ENCODE results near the gene GNAZ. TPM values are rescaled to one million over a fixed set of nuclear protein-coding genes. Genes with fewer than 3 reads are reported as not detected.

GNAZ gene
- total RNA-seq, 1 experiment from 2014 or later, result 11.1 TPM

DNA sequence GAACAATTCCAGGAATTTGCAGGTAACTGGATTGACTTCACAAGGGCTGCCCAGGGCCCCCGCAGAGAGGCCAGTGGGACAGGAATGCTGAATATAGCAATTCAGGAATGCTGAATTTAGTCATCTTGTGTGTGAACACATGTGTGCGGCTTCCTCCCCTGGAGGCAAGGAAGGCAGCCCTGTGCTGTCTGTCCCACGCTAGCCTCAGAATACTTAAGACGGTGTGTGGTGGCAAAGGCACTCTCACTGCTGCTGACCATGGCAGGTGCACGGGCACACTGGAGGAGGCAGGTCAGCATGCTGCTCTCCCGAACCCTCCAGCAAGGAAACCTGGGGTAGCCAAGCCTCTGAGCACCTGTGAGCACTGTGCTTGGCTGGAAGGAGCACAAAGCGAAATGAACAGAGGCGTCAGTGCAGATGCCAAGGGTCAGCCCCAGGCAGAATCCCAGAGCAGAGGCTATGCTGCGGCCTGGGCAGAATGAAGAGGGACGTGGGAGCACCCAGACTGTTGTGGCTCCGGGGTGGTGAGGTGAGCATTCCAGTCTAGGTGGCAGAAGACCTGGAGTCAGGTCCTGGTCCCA is 2.7 kb downstream of the GNAZ start:
- no peak overlapping the region for H3K4me2 ChIP-seq (ENCODE audit: low read length)
- ChIA-PET POLR2A (no interaction called here), RAD21 (ENCODE audit: low non-redundant PET in 1 of 2, low total read pairs in 2 of 2, uncharacterized antibody in 2 of 2, unreplicated experiment in 2 of 2) (no interaction called here), CTCF (no interaction called here)
- no peaks in the 10 kb centered on the region for H3K27me3 ChIP-seq (ENCODE audit: insufficient read depth, low read length)
- H3K9me3 ChIP-seq (ENCODE audit: control insufficient read depth in 1 of 2, insufficient read depth in 1 of 2, low read depth in 1 of 2, low read length in 2 of 2), result no peaks in the 10 kb centered on the region
- peaks cover 18 to 50% of the 10 kb centered on the region in 2 experiments for H3K4me1 ChIP-seq (ENCODE audit: control insufficient read depth in 1 of 2, insufficient read depth in 2 of 2, low read length in 2 of 2)
- BruUV-seq (replicated peaks), result no TSS peak
- H4K20me1 ChIP-seq (ENCODE audit: insufficient read depth), result no peaks in the 10 kb centered on the region
- H3K79me2 ChIP-seq (ENCODE audit: insufficient read depth, low read length), result no peaks in the 10 kb centered on the region
- H3K4me3 ChIP-seq (replicated peaks in 1 of 2; ENCODE audit: low read depth in 1 of 2, low read length in 2 of 2), result no peak overlapping the region
- no peak overlapping the region for H2AFZ ChIP-seq (ENCODE audit: low read depth, low read length, poor library complexity, severe bottlenecking)
- H3K9me2 ChIP-seq (ENCODE audit: insufficient read depth), result no peaks in the 10 kb centered on the region
- no peak for TF ChIP-seq ZNF274 (IDR thresholded peaks at IDR 0.05; ENCODE audit: low read depth, low read length)
- no peak for TF ChIP-seq ELF1 (IDR thresholded peaks at IDR 0.05; ENCODE audit: borderline replicate concordance, low read depth)
- TF ChIP-seq JUND (IDR thresholded peaks at IDR 0.05), result no peak
- no peak for TF ChIP-seq EZH2phosphoT487 (IDR thresholded peaks at IDR 0.05; ENCODE audit: borderline replicate concordance)
- no peak for TF ChIP-seq SP1 (IDR thresholded peaks at IDR 0.05; ENCODE audit: low read depth)
- H3K36me3 ChIP-seq (ENCODE audit: control insufficient read depth in 1 of 2, insufficient read depth in 2 of 2, low read length in 2 of 2), result no peaks in the 10 kb centered on the region
- no peak overlapping the region for H3K27ac ChIP-seq (ENCODE audit: low read depth, low read length)
- intact Hi-C loops (cut with micrococcal nuclease), result no loop called here
- no peak overlapping the region for H3K9ac ChIP-seq (ENCODE audit: low read length)
- DNase-seq (ENCODE audit: low read depth, low spot score) (no peak), ATAC-seq (no peak)

DNA sequence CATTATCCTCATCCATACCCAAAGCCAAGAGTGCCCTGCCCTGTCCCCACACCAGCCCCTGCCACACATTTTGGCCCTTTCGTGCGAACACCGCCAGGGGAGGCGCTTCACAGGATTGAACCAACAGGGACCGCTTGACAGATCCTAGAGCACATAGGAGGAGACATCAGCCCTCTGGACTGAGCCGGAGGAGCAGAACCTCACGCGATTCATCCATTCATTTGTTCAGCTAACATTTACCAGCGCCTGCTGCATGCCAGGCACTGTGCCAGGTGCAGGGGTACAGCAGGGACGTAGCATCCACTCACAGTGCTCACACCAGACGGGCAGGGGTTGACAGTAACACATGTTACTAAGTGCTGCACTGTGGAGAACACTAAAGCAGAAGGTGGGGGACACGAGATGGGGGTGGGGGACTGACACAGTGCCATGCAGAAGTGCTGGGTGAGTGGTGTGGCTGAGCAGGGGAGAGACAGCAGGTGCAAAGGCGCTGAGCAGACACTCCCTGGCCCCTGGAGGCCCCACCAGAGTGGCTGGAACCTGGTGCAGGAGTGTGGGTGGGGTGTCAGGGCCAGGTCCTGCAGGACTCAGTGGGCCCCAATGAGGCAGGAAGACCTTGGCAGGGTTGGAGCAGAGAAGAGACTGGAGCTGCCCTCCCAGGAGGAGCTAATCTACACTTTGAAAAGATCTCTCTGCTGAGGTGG is 3.4 kb downstream of the GNAZ start:
- TF ChIP-seq, protein P1, sequence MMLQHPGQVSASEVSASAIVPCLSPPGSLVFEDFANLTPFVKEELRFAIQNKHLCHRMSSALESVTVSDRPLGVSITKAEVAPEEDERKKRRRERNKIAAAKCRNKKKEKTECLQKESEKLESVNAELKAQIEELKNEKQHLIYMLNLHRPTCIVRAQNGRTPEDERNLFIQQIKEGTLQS (IDR thresholded peaks at IDR 0.05), result no peak
- no peak for TF ChIP-seq MAX (IDR thresholded peaks at IDR 0.05)
- ATAC-seq, result no peak
- no TSS peak for BruUV-seq (replicated peaks)
- no peaks in the 10 kb centered on the region for H3K9me3 ChIP-seq (ENCODE audit: control insufficient read depth in 1 of 2, insufficient read depth in 1 of 2, low read depth in 1 of 2, low read length in 2 of 2)
- H3K27ac ChIP-seq (ENCODE audit: low read depth, low read length), result no peak overlapping the region
- no peaks in the 10 kb centered on the region for H3K9me2 ChIP-seq (ENCODE audit: insufficient read depth)
- ChIA-PET RAD21 (ENCODE audit: low non-redundant PET in 1 of 2, low total read pairs in 2 of 2, uncharacterized antibody in 2 of 2, unreplicated experiment in 2 of 2) (no interaction called here), POLR2A (no interaction called here), CTCF (no interaction called here)
- H3K4me2 ChIP-seq (ENCODE audit: low read length), result no peak overlapping the region
- H3K27me3 ChIP-seq (ENCODE audit: insufficient read depth, low read length), result no peaks in the 10 kb centered on the region
- no peaks in the 10 kb centered on the region for H4K20me1 ChIP-seq (ENCODE audit: insufficient read depth)
- intact Hi-C loops (cut with micrococcal nuclease), result no loop called here
- no peak overlapping the region for H3K9ac ChIP-seq (ENCODE audit: low read length)
- H3K4me1 ChIP-seq (ENCODE audit: control insufficient read depth in 1 of 2, insufficient read depth in 2 of 2, low read length in 2 of 2), result peaks cover 25 to 57% of the 10 kb centered on the region in 2 experiments
- no peaks in the 10 kb centered on the region for H3K79me2 ChIP-seq (ENCODE audit: insufficient read depth, low read length)
- no peaks in the 10 kb centered on the region for H3K36me3 ChIP-seq (ENCODE audit: control insufficient read depth in 1 of 2, insufficient read depth in 2 of 2, low read length in 2 of 2)
- no peak for DNase-seq (ENCODE audit: low read depth, low spot score)
- no peak overlapping the region for H3K4me3 ChIP-seq (replicated peaks in 1 of 2; ENCODE audit: low read depth in 1 of 2, low read length in 2 of 2)
- H2AFZ ChIP-seq (ENCODE audit: low read depth, low read length, poor library complexity, severe bottlenecking), result no peak overlapping the region

All from HCT116 (cell line).